ENCODE data around the gene PLD2.

Gene PLD2

DNA sequence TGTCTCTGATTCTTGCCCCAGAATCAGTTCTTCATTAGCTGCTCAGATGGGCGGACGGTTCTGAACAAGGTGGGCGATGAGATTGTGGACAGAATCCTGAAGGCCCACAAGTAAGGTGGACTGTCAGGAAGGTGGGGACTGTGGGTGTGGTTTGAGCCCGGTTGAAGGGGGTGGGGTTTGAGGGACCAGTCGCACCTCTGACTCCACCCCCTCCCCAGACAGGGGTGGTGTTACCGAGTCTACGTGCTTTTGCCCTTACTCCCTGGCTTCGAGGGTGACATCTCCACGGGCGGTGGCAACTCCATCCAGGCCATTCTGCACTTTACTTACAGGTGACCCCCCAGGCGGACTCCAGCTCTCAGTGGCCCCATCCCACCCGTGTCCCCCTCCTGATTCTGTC is 11.3 kb downstream of the PLD2 start:
- no peak overlapping the region for H3K27ac ChIP-seq (ENCODE audit: extremely low read depth, low read depth, low read length)
- H3K4me3 ChIP-seq (ENCODE audit: low read depth, low read length), result no peak overlapping the region
- no peaks in the 10 kb centered on the region for H3K9me3 ChIP-seq (ENCODE audit: control insufficient read depth, insufficient read depth, low read depth, low read length)
- H3K4me1 ChIP-seq (ENCODE audit: control insufficient read depth, insufficient read depth, low read length), result no peaks in the 10 kb centered on the region
- POLR2A ChIA-PET, result interaction anchor here (1.2 kb wide), 1 partner anchor 12 kb away, joined by 6 read pairs; the partner anchor contains the start of gene PLD2
- TF ChIP-seq, protein P1, sequence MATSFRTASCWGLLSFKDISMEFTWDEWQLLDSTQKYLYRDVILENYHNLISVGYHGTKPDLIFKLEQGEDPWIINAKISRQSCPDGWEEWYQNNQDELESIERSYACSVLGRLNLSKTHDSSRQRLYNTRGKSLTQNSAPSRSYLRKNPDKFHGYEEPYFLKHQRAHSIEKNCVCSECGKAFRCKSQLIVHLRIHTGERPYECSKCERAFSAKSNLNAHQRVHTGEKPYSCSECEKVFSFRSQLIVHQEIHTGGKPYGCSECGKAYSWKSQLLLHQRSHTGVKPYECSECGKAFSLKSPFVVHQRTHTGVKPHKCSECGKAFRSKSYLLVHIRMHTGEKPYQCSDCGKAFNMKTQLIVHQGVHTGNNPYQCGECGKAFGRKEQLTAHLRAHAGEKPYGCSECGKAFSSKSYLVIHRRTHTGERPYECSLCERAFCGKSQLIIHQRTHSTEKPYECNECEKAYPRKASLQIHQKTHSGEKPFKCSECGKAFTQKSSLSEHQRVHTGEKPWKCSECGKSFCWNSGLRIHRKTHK (tag by site-specific recombination; IDR thresholded peaks at IDR 0.05), result no peak
- TF ChIP-seq ZNF174 (tag by site-specific recombination; IDR thresholded peaks at IDR 0.05) (no peak), ZNF626 (tag by site-specific recombination; IDR thresholded peaks at IDR 0.05) (no peak), ZNF548 (tag by site-specific recombination; IDR thresholded peaks at IDR 0.05) (no peak), ZNF768 (tag by site-specific recombination; IDR thresholded peaks at IDR 0.05) (no peak)
- TF ChIP-seq, protein P2, sequence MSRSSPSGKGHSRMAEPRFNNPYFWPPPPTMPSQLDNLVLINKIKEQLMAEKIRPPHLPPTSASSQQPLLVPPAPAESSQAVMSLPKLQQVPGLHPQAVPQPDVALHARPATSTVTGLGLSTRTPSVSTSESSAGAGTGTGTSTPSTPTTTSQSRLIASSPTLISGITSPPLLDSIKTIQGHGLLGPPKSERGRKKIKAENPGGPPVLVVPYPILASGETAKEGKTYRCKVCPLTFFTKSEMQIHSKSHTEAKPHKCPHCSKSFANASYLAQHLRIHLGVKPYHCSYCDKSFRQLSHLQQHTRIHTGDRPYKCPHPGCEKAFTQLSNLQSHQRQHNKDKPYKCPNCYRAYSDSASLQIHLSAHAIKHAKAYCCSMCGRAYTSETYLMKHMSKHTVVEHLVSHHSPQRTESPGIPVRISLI (tag by site-specific recombination; IDR thresholded peaks at IDR 0.05), result no peak
- H3K36me3 ChIP-seq (ENCODE audit: control insufficient read depth in 2 of 2, insufficient read depth in 1 of 2, low read length in 2 of 2), result peaks cover 0 to 49% of the 10 kb centered on the region in 2 experiments; a peak in 2 of 3 replicates
- CTCF ChIA-PET, result interaction anchor here (1.1 kb wide), 1 partner anchor 63 kb away, joined by 3 read pairs; no protein-coding TSS in a partner anchor

DNA sequence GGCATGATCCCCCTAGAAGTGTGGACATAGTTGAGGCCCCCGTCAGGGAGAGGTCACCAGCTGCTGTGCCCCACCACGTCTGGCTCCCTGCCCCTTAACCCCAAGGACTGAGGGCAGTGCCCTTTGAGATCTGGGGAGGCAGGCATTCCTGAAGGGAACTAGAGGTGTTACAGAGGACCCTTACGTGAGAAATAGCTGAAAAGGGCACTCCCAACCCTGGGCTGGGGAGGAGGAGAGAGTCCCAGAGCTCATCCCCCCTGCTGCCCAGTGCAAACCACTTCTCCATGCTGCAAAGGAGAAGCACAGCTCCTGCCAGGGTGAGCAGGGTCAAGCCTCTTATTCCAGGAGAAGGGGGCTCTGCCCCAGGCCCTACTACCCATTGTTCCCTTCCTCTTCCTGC is 15.9 kb downstream of the PLD2 start:
- ChIA-PET CTCF (interaction anchor here (0.5 kb wide), 1 partner anchor 40 kb away, joined by 5 read pairs; no protein-coding TSS in a partner anchor), POLR2A (no interaction called here)
- no peak for TF ChIP-seq FEZF1 (tag by site-specific recombination; IDR thresholded peaks at IDR 0.05)
- TF ChIP-seq ZNF624 (tag by site-specific recombination; IDR thresholded peaks at IDR 0.05), result no peak
- TF ChIP-seq ZNF623 (tag by site-specific recombination; IDR thresholded peaks at IDR 0.05), result no peak
- no peak for TF ChIP-seq ZNF76 (tag by site-specific recombination; IDR thresholded peaks at IDR 0.05; ENCODE audit: borderline replicate concordance, low read depth)
- TF ChIP-seq, protein P2 (tag by site-specific recombination; IDR thresholded peaks at IDR 0.05), result no peak
- no peak for TF ChIP-seq ZNF585B (tag by site-specific recombination; IDR thresholded peaks at IDR 0.05)
- no peak for TF ChIP-seq ZNF175 (tag by site-specific recombination; IDR thresholded peaks at IDR 0.05)
- TF ChIP-seq YY2 (tag by site-specific recombination; IDR thresholded peaks at IDR 0.05), result no peak

DNA sequence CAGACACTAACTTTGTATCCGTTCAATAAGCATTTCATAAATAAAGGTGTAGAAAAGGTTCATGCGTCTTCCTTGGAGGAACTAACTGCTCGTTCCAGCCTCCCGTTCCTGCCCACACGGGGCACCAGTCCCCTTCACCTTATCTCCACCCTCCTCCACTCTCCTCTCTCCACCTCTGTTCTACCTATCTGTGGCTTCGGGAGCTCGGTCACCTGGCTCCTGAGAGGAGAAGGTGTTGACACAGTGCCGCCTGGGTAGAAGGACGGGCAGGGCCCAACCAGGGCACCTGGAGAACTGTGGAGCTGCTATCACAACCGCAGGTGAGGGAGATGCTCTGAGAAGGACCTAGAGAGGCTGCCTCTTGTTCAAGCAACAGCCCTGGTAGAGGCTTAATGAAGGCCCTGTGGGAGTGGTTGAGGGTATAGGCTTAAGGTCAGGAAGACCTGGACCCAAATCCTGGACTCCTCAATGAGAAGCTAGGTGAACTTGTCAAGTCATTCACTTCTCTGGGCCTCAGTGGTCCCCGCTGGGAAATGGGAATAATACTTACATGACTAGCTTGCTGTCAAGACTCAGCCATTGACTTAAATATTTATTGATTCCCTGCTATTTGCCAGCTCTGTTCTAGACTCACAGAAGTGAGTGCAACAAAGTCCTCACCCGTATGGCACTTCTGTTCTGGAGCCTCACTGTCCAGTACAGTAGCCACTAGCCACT is 16.6 kb downstream of the PLD2 start:
- POLR2A ChIA-PET, result no interaction called here
- no peak overlapping the region for H3K27ac ChIP-seq (ENCODE audit: extremely low read depth, low read depth, low read length)
- no peak overlapping the region for H3K4me3 ChIP-seq (ENCODE audit: low read depth, low read length)
- CTCF ChIA-PET, result interaction anchor here (0.5 kb wide), 1 partner anchor 40 kb away, joined by 5 read pairs; no protein-coding TSS in a partner anchor
- peaks cover 0 to 19% of the 10 kb centered on the region in 2 experiments; a peak in 2 of 3 replicates for H3K36me3 ChIP-seq (ENCODE audit: control insufficient read depth in 2 of 2, insufficient read depth in 1 of 2, low read length in 2 of 2)
- no peaks in the 10 kb centered on the region for H3K9me3 ChIP-seq (ENCODE audit: control insufficient read depth, insufficient read depth, low read depth, low read length)
- no peaks in the 10 kb centered on the region for H3K4me1 ChIP-seq (ENCODE audit: control insufficient read depth, insufficient read depth, low read length)
- no peak for TF ChIP-seq ZNF223 (tag by site-specific recombination; IDR thresholded peaks at IDR 0.05)
- TF ChIP-seq, protein P3, sequence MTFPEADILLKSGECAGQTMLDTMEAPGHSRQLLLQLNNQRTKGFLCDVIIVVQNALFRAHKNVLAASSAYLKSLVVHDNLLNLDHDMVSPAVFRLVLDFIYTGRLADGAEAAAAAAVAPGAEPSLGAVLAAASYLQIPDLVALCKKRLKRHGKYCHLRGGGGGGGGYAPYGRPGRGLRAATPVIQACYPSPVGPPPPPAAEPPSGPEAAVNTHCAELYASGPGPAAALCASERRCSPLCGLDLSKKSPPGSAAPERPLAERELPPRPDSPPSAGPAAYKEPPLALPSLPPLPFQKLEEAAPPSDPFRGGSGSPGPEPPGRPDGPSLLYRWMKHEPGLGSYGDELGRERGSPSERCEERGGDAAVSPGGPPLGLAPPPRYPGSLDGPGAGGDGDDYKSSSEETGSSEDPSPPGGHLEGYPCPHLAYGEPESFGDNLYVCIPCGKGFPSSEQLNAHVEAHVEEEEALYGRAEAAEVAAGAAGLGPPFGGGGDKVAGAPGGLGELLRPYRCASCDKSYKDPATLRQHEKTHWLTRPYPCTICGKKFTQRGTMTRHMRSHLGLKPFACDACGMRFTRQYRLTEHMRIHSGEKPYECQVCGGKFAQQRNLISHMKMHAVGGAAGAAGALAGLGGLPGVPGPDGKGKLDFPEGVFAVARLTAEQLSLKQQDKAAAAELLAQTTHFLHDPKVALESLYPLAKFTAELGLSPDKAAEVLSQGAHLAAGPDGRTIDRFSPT (tag by site-specific recombination; IDR thresholded peaks at IDR 0.05), result no peak
- TF ChIP-seq ZNF239 (tag by site-specific recombination; IDR thresholded peaks at IDR 0.05), result no peak
- no peak for TF ChIP-seq ZSCAN16 (tag by site-specific recombination; IDR thresholded peaks at IDR 0.05)
- TF ChIP-seq, protein P4, sequence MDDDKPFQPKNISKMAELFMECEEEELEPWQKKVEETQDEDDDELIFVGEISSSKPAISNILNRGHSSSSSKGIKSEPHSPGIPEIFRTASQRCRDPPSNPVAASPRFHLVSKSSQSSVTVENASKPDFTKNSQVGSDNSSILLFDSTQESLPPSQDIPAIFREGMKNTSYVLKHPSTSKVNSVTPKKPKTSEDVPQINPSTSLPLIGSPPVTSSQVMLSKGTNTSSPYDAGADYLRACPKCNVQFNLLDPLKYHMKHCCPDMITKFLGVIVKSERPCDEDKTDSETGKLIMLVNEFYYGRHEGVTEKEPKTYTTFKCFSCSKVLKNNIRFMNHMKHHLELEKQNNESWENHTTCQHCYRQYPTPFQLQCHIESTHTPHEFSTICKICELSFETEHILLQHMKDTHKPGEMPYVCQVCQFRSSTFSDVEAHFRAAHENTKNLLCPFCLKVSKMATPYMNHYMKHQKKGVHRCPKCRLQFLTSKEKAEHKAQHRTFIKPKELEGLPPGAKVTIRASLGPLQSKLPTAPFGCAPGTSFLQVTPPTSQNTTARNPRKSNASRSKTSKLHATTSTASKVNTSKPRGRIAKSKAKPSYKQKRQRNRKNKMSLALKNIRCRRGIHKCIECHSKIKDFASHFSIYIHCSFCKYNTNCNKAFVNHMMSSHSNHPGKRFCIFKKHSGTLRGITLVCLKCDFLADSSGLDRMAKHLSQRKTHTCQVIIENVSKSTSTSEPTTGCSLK (tag by site-specific recombination; IDR thresholded peaks at IDR 0.05), result no peak
- TF ChIP-seq KLF16 (tag by site-specific recombination; IDR thresholded peaks at IDR 0.05), result no peak
- TF ChIP-seq, protein P5, sequence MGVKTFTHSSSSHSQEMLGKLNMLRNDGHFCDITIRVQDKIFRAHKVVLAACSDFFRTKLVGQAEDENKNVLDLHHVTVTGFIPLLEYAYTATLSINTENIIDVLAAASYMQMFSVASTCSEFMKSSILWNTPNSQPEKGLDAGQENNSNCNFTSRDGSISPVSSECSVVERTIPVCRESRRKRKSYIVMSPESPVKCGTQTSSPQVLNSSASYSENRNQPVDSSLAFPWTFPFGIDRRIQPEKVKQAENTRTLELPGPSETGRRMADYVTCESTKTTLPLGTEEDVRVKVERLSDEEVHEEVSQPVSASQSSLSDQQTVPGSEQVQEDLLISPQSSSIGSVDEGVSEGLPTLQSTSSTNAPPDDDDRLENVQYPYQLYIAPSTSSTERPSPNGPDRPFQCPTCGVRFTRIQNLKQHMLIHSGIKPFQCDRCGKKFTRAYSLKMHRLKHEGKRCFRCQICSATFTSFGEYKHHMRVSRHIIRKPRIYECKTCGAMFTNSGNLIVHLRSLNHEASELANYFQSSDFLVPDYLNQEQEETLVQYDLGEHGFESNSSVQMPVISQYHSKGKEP (tag by site-specific recombination; IDR thresholded peaks at IDR 0.05), result no peak
- no peak for TF ChIP-seq ZIC2 (tag by site-specific recombination; IDR thresholded peaks at IDR 0.05)

More for the DNA sequence above, 15.9 kb downstream of the PLD2 start:
- Histone ChIP-seq H3K9me3 (ENCODE audit: control insufficient read depth, insufficient read depth, low read depth, low read length) (no peaks in the 10 kb centered on the region), H3K27ac (ENCODE audit: extremely low read depth, low read depth, low read length) (no peak overlapping the region), H3K36me3 (ENCODE audit: control insufficient read depth in 2 of 2, insufficient read depth in 1 of 2, low read length in 2 of 2) (peaks cover 0 to 21% of the 10 kb centered on the region in 2 experiments; a peak in 2 of 3 replicates), H3K4me1 (ENCODE audit: control insufficient read depth, insufficient read depth, low read length) (no peaks in the 10 kb centered on the region), H3K4me3 (ENCODE audit: low read depth, low read length) (no peak overlapping the region)

Measured in HEK293 (cell line).